ENCODE data around the gene PPP1R27.

The PPP1R27 gene

DNA sequence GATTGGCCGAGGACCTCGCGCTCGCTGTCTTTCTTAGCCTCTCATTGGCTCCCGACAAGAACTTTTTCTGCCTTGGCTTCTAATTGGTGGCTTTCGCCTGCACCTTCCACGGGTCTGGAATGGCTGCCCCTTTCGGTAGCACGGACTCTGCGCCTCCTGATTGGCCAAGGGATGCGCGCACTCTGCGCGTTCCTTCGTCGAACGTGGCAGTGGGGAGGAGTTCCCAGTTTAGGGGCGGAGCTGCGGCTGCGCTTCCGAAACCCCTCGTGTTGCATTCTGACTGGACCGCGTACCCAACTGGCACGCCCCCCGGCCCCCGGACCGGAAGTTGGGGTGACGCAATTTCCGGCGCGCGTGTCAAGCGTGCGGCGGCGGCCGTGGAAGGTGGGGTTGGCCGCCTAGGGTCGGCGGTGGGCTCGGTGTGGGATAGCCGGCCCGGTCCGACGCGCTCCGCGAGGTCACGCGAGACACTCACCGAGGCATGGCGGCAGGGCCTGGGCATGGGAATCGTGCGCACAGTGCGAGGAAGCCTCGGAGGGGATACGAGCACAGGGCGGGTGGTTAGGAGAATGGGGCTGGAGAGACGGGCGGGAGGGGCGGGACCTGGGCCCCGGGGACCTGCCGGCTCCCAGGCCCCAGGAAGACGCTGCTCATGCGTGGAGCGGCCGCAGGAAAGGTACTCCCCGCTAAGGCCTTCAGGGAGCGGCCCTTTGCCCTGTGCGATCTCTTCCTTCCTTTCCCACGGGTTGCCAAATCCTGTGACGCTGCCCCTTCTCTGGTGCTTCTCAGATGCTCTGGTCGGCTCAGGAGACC is 26.1 kb upstream of the PPP1R27 start:
- DNase-seq, result peak; percentile 97 to 100 (median 98)

DNA sequence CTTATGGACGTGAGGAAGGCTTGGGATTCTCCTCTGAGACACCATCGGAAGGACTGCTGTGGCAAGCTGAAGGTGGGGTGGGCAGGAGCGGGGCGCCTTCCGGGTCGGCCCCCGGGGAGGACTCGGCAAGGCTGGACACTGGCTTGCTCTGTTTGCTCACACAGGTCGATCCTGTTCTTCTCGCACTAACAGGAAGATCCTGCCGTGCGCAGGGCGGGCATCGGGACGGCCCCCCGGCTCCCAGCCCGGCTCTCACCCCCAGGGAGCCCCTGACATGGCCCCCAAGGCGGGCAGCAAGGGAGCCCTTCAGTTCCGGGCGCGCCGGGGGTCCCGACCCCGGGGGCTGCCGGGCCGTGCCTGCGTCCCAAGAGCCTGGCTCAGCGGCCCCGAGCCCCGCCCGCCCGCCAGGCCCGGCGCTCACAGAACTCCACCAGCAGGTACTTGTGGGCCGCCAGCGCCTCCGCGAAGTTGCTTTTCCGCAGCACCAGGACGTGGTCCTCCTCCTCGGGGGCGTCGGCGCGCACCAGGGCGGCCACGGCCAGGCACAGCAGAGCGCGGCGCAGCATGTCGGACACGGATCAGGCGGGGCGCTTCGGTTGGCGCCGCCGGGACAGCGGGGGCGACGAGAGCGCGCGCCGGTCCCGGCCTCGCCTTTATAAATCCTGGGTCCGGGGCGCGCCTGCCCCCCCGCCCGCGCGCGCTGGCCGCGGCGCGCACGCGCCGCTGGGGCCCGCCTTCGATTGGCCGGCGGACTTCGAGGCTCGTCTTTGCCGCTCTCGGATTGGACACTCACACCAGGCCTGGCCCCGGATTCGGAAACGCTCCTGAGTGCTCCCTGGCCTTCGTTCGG is 25.3 kb upstream of the PPP1R27 start, which contains the start of gene P4HB:
Gene P4HB, minus strand, starts transcription at position 630 of the 850 bp plus-strand sequence. Its CDS starts 64 bp downstream, at position 566.
- DNase-seq, result peak in 1 of 5 donors; percentile 27

DNA sequence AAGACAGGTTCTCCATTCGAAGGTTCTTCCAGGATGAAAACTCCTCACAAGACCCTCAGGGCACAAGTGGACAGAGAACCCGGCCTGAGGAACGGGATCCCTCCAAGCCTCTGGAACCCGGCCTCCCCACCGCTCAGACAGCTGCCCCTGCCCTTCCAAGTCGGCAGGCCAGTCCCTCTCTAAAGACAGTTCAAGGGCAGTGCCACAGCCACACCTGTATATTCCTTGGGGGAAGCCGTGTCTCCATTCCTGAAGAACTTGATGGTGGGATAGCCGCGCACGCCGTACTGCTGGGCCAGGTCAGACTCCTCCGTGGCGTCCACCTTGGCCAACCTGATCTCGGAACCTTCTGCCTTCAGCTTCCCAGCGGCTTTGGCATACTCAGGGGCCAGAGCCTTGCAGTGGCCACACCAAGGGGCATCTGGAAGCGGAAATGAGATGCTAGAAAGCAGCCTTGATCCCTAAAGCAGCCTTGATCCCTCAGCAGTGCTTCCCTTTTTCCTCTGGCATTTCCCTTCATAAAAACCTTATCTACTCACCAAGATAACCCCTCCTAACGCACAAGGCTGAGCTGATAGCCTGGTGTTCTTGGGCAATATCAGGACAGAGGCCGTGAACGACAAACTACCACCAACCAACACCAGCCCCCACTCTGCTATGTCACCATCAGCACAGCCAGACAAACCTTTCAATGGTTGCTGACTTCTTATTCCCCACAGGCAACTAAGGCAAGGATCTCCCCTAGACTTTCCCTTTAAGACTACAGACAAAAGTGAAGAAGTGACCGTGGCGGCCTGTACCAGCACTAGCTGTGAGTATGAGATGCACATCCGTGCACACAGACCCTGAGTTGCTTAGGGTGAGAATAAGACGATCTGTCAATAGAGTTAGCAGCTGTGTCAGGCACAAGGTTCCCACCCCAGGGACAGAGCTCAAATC is 24.4 kb upstream of the PPP1R27 start:
- DNase-seq, result no peak

DNA sequence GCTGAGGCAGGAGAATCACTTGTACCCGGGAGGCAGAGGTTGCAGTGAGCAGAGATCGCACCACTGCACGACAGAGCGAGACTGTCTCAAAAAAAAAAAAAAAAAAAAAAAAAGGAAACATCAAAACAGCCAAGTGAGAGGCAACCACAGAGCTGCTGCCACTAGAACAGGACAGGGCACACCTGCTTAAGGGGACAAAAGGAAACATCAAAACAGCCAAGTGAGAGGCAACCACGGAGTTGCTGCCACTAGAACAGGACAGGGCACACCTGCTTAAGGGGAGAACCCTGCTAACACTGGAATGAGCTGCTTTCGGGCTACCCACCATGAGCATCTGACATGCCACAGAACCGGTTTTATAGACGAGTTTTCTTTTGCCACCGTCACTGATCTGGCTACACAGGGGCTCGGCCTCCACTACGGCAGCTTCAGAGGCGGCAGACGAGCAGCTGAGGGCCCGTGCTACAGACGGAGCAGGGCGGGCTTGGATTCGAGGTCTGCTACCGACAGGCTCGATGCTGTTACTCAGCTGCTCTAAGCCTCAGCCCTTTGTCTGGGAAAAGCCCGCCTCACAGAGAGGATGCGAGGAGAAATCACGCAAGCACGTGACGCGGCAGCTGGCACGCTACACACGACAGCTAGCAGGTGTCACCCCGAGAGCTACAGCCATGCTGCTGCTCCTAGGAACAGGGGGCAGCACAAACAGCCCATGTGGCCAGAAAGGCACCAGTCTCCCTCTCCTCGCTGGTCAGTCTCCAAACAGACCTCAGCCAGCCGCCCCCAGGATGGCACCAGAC is 23.5 kb upstream of the PPP1R27 start:
- DNase-seq, result no peak

DNA sequence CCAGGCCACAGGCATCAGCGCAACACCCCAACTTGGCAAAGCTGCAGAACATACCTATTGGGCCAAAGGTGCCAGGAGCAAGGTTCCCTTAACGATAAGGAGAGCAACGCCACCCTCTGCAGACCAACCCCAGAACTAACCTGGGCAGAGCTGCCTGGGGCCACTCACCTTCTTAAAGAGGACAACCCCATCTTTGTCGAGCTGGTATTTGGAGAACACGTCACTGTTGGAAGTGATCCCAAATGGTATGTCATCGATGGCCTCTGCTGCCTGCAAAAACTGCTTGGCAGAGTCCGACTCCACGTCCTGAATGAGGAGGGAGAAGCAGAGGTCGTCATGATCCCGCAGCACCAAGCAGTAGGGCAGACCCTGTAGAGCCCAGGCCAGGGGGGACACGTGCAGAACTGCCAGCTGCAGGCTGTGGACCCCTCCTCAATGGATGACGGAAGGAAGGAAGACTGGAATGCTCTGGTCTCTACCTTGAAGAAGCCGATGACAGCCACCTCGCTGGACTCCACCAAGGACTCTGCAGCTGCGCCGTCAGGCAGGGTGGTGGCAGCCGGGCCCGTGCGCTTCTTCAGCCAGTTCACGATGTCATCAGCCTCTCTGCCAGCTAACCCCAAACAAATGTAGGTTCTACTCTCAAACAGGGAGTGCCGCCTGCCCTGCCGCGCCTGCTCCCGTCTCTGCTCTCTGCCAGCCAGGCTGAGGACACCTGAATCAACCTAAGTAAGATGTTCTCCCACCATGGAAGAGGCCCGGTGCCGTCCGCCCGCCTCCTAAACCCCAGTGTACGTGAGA is 20.3 kb upstream of the PPP1R27 start:
- DNase-seq, result no peak

DNA sequence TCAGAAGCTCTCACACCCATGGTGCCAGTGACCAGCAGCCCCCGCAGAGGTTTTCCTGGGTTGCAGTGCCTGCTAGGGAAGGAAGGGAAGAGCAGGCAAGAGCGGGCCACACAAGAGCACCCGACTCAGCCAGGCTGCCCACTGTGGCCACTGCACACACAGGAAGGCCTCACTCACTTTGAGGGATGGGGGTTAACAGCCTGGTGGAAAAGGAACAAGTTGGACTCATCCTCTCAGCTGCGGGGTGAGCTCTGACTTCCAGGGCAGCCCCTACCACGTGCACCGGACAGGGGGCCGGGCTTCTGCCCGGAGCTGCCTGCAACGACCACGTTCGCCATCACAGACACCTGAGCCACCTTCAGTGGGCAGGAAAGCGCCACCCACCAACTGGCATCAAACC is 17.4 kb upstream of the PPP1R27 start:
- DNase-seq, result no peak

DNA sequence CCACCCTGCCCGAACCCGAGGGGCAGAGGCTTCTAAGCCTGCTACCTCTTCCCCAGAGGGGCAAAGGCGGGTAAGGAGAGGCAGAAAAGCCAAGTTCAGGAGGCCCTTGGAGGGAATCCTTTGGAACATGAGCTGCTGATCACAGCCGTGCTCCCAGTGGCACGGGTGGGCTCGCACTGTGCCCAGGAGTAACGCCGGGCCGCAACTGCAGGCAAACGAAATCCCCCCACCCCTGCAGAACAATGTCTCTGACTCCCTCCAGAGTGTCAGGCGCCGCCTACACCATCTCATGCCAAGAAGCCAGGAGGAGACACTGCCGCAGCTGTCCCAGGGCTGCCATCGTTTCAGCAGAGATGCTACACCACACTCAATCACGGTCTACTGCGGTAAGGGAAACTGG is 16.6 kb upstream of the PPP1R27 start:
- no peak for DNase-seq

DNA sequence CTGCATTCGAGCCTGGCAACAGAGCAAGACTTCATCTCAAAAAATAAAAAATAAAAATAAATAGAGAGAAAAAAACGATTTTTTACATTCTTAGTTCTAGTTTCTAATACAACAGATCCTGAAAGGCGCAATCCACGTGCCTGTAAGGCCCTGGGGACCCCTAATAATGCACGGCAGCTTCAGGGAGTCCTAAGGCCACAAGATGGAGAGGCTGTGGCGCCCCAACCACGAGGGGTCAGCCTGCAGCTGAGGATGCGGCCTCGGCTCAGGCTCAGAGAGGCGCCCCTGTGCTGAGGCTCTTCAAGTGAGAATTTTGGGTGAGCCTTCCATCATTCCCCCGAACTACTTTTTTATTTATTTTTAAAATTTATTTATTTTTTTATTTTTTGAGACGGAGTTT is 14.6 kb upstream of the PPP1R27 start:
- DNase-seq, result no peak

DNA sequence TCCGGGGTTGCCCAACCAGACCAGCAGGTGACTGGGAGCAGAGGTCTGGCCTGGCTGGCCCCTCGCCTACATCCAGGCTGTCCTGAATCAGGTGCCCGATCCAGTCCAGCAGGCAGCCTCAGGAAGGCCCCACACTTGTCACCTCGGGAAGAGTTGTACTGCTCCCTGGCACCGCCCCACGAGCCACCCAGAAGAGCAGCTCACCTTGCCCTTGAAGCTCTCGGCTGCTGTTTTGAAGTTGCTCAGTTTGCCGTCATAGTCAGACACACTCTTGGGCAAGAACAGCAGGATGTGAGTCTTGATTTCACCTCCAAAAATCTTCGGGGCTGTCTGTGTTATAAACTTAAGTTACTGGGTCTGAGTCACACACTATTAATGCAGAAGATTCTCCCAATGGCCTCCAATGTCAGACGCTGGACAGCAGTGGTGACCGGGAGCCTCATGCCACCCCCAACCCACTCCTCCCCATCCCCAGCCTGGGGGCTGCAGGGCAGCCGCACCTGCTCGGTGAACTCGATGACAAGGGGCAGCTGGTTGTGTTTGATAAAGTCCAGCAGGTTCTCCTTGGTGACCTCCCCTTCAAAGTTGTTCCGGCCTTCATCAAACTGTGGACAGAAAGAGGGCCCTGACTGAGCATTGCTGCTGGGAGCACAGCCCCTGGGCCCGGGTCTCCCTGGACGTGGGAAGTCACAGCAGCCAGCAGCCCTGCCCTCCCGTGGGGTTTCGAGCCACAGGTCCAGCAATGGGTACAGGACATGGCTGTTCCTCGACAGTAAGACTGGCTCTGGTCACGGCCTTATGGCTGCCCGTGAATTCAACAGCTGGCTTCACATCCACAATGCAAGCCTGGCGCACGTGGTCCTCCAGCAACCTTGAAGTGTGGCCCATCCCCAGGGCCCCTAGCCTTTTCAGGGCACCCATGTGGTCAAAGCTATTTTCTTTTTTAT is 12.2 kb upstream of the PPP1R27 start:
- DNase-seq, result no peak

DNA sequence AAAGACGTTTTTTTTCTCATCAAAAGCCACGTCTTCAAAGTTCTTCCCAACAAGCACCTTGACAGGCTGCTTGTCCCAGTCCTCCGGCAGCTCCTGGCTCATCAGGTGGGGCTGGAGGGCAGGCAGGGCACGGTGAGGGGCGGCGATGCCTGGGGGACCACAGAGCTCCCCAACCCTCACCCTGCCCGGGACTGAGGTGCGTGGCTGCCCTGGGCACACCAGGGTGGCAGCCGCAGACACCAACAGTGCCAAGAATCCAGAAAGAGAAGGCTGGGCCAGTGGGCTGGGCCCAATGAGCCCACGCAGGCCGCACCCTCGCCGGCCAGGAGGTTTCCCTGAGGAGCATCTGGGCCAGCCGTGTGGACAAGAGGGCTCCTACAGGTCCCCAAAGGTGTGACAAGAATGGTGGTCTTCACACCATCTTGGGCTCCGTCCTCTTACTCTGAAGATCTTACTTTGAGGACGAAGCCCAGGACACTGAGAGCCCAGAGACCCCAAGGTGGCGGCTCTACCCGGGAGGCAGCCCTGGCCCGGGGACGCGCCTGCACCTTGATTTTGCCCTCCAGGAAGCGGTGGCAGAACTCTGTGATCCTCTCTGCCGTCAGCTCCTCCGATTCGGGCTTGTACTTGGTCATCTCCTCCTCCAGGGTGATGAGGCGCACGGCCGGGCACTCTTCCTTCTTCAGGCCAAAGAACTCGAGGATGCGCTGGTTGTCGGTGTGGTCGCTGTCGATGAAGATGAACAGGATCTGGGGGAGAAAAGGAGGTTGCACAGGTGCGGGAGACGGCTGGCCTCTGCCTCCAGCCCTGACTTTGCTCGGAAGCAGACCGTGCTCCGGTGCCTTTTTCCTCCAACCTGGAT is 11.3 kb upstream of the PPP1R27 start:
- no peak for DNase-seq

DNA sequence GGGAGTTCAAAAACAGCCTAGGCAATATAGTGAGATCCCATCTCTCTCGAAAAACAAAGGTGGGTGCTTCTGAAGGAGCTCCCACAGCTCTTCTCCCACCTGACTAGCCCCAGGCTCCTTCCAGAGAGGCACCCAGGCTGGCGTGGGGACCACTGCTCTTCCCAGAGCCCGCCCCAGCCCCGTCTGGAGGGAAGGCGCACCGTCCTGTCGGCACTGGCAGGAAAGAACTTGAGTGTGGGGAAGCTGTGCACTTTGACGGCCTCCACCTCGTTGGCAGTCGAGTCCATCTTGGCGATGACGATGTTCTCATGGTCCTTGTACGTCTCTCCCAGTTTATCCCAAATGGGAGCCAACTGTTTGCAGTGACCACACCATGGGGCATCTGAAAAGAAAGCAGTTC is 10.5 kb upstream of the PPP1R27 start:
- no peak for DNase-seq

DNA sequence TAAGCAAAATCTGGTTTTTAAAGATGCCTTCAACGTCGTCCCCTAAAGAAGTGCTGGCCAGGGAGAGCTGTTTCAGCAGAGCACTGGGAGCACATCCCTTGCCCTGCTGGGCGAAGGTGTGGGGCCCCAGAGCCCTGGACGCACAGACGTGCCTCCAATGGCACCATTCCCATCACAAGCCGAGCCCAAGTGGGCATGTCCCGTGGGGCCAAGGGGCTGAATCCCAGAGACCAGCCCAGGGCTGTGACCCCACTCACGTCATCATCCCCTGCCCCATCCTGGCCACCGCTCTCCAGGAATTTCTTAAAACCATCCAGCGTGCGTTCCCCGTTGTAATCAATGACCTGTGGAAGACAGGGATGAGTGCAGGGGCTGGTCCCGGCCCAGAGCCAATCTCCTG is 10.0 kb upstream of the PPP1R27 start:
- DNase-seq, result no peak

DNA sequence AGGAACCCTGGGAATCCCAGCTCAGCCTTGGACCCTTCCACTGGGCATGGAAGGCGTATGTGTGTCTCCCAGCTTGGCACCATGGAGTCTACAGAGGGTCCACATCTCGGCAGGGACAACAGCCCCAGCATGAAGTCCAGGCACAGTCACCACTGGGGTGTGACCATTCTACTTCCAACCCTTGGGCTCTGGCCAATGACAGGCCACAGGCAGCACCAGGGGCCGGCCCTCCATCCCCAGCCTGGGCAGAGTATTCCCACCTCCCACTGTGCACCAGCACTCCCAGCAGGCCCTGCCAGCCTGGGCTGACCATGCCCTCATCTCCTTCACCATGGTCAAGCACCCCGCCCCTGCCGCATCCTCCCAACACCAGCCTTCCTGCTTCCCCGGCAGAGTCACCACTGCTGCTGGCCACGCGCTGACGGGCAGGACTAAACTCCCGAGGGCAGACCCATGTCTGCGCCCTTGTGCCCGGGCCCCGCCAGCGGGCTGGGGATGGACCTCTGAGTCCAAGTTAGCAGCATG is 9.5 kb upstream of the PPP1R27 start:
- no peak for DNase-seq

DNA sequence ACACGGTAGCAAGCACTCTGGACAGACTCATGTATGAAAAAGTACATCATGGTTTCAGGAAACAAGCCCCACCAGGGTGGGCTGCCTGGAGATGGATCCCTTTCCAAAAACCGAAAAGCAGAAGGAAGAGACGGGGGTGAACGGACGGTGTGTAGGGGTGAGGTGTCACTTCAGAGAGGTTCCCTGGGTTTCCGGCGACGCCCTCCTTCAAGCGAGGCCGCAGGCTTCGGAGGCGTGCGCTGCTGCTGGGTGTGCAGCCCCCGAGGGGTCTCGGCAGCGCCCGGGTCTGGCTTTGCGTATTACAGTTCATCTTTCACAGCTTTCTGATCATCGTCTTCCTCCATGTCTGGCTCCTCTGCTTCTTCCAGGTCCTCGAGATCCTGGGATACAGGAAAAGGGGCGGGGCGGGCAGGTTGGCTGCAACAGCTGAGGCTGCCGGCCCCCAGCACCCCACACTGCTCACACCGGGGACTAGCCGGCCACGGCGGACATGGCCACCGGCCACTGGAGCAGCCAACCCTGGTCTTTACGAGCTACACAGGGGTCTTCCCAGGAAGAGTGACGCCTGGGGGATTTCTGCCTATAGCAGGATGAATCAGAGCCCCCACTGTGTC is 9.0 kb upstream of the PPP1R27 start:
- DNase-seq, result no peak

DNA sequence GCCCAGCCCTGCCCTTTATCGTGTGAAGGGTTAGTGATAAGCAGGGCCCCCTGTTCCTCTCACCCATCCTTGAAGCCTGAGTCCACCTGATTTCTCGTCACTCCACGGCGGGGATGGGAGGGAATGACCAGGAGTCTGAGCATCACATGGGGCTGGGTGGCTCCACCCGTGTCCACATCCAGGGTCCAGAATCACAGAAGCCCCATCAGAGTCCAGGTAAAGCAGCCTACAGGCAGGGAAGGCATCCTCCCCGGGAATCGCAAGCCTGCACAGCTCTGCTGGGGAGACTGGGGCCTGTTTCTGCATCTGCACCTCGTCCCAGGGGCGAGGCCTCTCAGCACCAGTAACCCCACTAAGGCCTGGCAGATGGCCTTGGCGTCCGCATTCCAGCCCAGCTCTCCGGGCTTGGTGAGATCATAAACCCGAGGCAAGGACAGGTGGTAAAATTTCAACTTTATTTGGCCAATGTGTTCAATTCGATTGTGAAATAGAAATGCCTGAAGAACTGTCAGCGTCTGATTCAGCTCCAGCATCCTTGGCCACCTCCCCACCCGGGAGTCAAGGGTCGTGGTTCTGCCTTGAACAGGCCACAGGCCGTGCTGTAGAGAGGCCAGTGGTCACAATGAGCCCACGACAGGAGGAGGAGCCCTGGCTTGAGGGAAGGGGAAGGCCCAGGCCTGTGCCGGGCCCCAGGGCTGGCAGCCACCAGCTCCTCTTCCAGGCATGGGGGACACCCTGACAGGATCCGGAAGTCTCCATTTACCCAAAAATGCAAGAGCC is 8.1 kb upstream of the PPP1R27 start:
- DNase-seq, result no peak

DNA sequence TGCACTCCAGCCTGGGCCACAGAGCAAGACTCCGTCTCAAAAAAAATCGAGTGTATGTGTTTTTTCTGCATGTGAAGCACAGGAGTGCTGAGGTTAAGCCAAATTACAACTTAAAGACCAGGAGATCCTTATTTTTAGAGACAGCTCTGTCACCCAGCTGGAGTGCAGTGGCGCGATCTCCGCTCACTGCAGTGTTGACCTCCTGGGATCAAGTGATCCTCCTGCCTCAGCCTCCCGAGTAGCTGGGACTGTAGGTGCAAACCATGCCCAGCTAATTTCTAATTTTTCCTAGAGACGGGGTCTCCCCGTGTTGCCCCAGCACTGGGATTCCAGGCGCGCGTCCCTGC is 7.5 kb upstream of the PPP1R27 start:
- DNase-seq, result no peak

DNA sequence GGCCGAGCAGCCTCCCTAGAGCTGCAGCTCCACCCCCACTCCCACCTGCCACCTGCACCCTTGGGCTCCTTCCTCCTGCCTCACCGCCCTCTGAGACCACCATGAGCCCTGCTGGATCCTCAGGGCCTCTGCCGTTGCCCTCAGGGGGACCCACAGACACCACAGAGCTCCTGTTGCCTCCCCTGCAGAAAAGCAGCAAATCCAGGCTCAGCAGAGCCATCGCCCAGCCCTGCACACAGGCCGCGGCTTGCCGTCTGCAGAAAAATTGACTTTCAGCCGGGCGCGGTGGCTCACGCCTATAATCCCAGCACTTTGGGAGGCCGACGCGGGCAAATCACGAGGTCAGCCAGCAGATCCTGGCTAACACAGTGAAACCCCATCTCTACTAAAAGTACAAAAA is 7.0 kb upstream of the PPP1R27 start:
- no peak for DNase-seq

All from T-helper 1 cell (primary cell).